Measurements from ENCODE around the gene RARRES1. TPM values are rescaled to one million over a fixed set of nuclear protein-coding genes. Genes with fewer than 3 reads are reported as not detected.

The RARRES1 gene
- total and polyA plus RNA-seq, 5 donors, result 25.5 to 149 (median 62.9) TPM

- DNase-seq (no peak), ATAC-seq (no peak)
- Histone ChIP-seq H3K4me1 (ENCODE audit: control insufficient read depth, insufficient read depth, low read length) (no peaks in the 10 kb centered on the region), H3K9me3 (ENCODE audit: control insufficient read depth, low read length) (no peaks in the 10 kb centered on the region), H3K27me3 (ENCODE audit: control insufficient read depth, insufficient read depth) (no peaks in the 10 kb centered on the region), H3K27ac (ENCODE audit: low read length) (no peak overlapping the region), H3K4me3 (ENCODE audit: low read length) (no peak overlapping the region)
- 96% methylated on average over 1 of the region's 1 CpG for WGBS
- intact Hi-C loops (cut with DNase I), result loop anchor here (5.0 to 10.0 kb wide), 2 partner anchors 128 to 131 kb away; no protein-coding TSS in a partner anchor
These were observed 68.4 kb downstream of the RARRES1 start for GRCh38 chr3:158663832-158664231.

- H3K27ac ChIP-seq (ENCODE audit: low read length), result no peak overlapping the region
- H3K27me3 ChIP-seq (ENCODE audit: control insufficient read depth, insufficient read depth), result no peaks in the 10 kb centered on the region
- no peaks in the 10 kb centered on the region for H3K4me1 ChIP-seq (ENCODE audit: control insufficient read depth, insufficient read depth, low read length)
- ATAC-seq, result no peak
- WGBS, result 73% methylated on average over 1 of the region's 1 CpG
- intact Hi-C loops (cut with DNase I), result loop anchor here (5.0 to 10.0 kb wide), 2 partner anchors 129 to 132 kb away; no protein-coding TSS in a partner anchor
- DNase-seq, result no peak
- H3K9me3 ChIP-seq (ENCODE audit: control insufficient read depth, low read length), result no peaks in the 10 kb centered on the region
- no peak overlapping the region for H3K4me3 ChIP-seq (ENCODE audit: low read length)
These were observed 69.0 kb downstream of the RARRES1 start for GRCh38 chr3:158663246-158663645.

DNA sequence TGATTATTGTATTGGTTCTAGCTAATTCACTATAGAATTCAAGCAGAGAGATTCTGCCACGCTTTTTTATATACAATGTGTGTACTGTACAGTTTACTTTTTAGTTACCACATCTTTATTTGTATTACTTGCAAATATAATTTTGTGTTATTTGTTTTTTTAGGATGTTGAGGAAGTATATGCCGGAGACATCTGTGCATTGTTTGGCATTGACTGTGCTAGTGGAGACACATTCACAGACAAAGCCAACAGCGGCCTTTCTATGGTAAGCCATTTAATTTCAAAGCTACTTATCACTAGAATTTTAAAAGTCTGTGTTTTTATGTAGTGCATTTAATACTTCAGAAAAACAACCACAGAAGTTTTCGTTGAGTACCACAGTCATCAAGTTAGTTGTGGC is 71.5 kb downstream of the RARRES1 start:
- no peak for DNase-seq
- no peak overlapping the region for H3K27ac ChIP-seq (ENCODE audit: low read length)
- WGBS, result 87% methylated on average over 4 of the region's 4 CpGs
- no peaks in the 10 kb centered on the region for H3K9me3 ChIP-seq (ENCODE audit: control insufficient read depth, low read length)
- intact Hi-C loops (cut with DNase I), result loop anchor here (5.0 to 10.0 kb wide), 2 partner anchors 132 to 134 kb away; no protein-coding TSS in a partner anchor
- H3K4me3 ChIP-seq (ENCODE audit: low read length), result no peak overlapping the region
- no peaks in the 10 kb centered on the region for H3K4me1 ChIP-seq (ENCODE audit: control insufficient read depth, insufficient read depth, low read length)
- H3K27me3 ChIP-seq (ENCODE audit: control insufficient read depth, insufficient read depth), result no peaks in the 10 kb centered on the region
- ATAC-seq, result no peak

- ATAC-seq (peak; percentile 76 to 80), DNase-seq (peak; percentile 27 to 72 (median 58))
- no peaks in the 10 kb centered on the region for H3K27me3 ChIP-seq (ENCODE audit: control insufficient read depth, insufficient read depth)
- 46% methylated on average over 7 of the region's 7 CpGs for WGBS
- no peak overlapping the region for H3K4me3 ChIP-seq (ENCODE audit: low read length)
- no peaks in the 10 kb centered on the region for H3K9me3 ChIP-seq (ENCODE audit: control insufficient read depth, low read length)
- intact Hi-C loops (cut with DNase I), result loop anchor here (5.0 to 10.0 kb wide), 2 partner anchors 133 to 135 kb away; no protein-coding TSS in a partner anchor
- H3K27ac ChIP-seq (ENCODE audit: low read length), result no peak overlapping the region
- no peaks in the 10 kb centered on the region for H3K4me1 ChIP-seq (ENCODE audit: control insufficient read depth, insufficient read depth, low read length)
These were observed 72.6 kb downstream of the RARRES1 start for GRCh38 chr3:158659454-158660237.

DNA sequence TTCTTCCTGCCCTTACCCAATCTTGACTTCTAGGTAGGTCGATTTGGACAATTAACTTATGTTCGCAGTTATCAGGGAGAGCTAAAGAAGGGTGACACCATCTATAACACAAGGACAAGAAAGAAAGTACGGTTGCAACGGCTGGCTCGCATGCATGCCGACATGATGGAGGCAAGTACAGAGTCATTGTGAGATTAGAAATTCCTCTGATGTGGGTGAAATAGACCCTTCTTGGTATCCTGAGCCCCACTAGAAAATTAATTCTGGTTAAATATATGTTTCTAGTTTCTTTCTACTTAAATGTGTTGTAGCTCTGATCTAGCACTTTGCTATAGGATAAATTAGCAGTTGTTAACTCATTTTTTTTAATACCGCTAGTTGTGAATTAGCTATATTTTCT is 73.4 kb downstream of the RARRES1 start:
- no peaks in the 10 kb centered on the region for H3K9me3 ChIP-seq (ENCODE audit: control insufficient read depth, low read length)
- DNase-seq (no peak), ATAC-seq (no peak)
- 89% methylated on average over 7 of the region's 7 CpGs for WGBS
- H3K4me1 ChIP-seq (ENCODE audit: control insufficient read depth, insufficient read depth, low read length), result no peaks in the 10 kb centered on the region
- no peak overlapping the region for H3K27ac ChIP-seq (ENCODE audit: low read length)
- intact Hi-C loops (cut with DNase I), result no loop called here
- no peaks in the 10 kb centered on the region for H3K27me3 ChIP-seq (ENCODE audit: control insufficient read depth, insufficient read depth)
- H3K4me3 ChIP-seq (ENCODE audit: low read length), result no peak overlapping the region

DNA sequence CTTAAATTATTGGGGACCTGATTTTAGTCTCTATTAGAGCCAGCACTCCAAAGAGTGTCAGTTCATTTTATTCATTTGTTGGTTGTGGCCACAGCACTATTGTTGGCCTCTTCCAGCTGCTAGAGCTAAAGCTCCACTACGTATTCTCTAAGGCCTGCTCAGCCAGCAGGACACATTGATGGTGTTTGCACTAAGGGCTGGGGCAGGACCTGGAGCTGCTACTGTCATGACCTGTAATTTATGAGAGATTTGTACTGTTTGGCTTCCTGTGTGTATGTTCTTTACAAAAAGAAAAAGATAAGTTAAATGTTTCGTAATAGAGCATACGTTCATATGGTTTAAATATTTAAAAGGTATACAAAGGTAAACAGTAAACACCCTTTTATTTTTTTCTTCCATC is 79.8 kb downstream of the RARRES1 start:
- WGBS, result 88% methylated on average over 3 of the region's 3 CpGs
- Histone ChIP-seq H3K4me1 (ENCODE audit: control insufficient read depth, insufficient read depth, low read length) (no peaks in the 10 kb centered on the region), H3K4me3 (ENCODE audit: low read length) (no peak overlapping the region), H3K9me3 (ENCODE audit: control insufficient read depth, low read length) (no peaks in the 10 kb centered on the region), H3K27me3 (ENCODE audit: control insufficient read depth, insufficient read depth) (no peaks in the 10 kb centered on the region), H3K27ac (ENCODE audit: low read length) (no peak overlapping the region)
- intact Hi-C loops (cut with DNase I), result no loop called here
- ATAC-seq (no peak), DNase-seq (no peak)

DNA sequence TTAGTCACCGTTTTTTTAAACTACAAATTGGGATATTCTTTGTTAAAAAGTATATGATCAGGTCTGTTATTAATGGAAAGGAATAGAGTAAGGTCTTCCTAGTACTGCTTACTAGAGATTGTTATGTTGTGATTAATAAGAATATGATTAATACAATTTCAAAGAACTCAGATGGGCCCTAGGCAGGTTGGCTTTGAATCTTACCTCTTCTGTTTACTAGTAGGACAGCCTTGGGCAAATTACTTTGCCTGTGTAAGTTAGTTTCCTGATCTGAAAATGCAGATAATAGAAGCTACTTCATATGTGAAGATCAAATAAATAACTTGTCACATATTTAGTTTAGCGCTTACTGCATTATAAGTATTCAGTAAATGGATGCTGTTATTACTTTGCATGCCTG is 81.1 kb downstream of the RARRES1 start:
- 94% methylated on average over 2 of the region's 2 CpGs for WGBS
- no peak for DNase-seq
- no peak for ATAC-seq
- Histone ChIP-seq H3K27me3 (ENCODE audit: control insufficient read depth, insufficient read depth) (no peaks in the 10 kb centered on the region), H3K9me3 (ENCODE audit: control insufficient read depth, low read length) (no peaks in the 10 kb centered on the region), H3K4me1 (ENCODE audit: control insufficient read depth, insufficient read depth, low read length) (no peaks in the 10 kb centered on the region), H3K27ac (ENCODE audit: low read length) (no peak overlapping the region), H3K4me3 (ENCODE audit: low read length) (no peak overlapping the region)
- intact Hi-C loops (cut with DNase I), result no loop called here

DNA sequence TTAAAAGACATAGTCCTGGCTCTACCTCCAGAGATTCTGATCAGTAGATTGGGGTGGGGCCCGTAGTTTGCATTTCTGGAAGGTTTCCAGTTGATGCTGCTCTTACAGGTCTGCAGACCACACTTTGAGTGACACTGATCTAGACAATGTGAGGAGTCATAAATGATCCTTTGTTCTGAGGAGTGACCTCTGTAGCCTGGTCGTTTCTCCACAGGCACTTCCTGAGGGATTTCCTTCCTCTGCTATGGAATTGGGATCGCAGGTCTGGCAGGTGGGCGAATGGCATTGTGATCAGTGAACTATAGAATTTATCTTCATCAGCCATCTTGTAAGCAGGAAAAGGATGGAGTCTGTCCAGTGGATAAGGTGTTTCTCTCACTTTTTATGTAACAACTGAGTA is 82.5 kb downstream of the RARRES1 start:
- DNase-seq (no peak), ATAC-seq (peak; percentile 33 to 69)
- 58% methylated on average over 4 of the region's 4 CpGs for WGBS
- Histone ChIP-seq H3K27me3 (ENCODE audit: control insufficient read depth, insufficient read depth) (no peaks in the 10 kb centered on the region), H3K4me1 (ENCODE audit: control insufficient read depth, insufficient read depth, low read length) (peaks cover 2% of the 10 kb centered on the region), H3K27ac (ENCODE audit: low read length) (no peak overlapping the region), H3K4me3 (ENCODE audit: low read length) (no peak overlapping the region), H3K9me3 (ENCODE audit: control insufficient read depth, low read length) (no peaks in the 10 kb centered on the region)
- intact Hi-C loops (cut with DNase I), result no loop called here

Other genes starting within 250 kb of the RARRES1 start
- 100 to 1,000 TPM; 242 to 355 (median 294) TPM for gene MLF1, start 161.3 kb downstream of the RARRES1 start, total RNA-seq
- gene MLF1, start 161.3 kb downstream of the RARRES1 start, polyA plus RNA-seq, result 271 TPM
- 10 to 100 TPM; 41.3 to 51.0 (median 47.2) TPM for gene GFM1, start 87.9 kb downstream of the RARRES1 start, total RNA-seq
- gene GFM1, start 87.9 kb downstream of the RARRES1 start, polyA plus RNA-seq, result 25.2 TPM
- 10 to 100 TPM in 2 of 4 donors, 1 to 10 TPM in 2; 9.7 to 27.3 (median 10.6) TPM for gene LXN, start 59.8 kb downstream of the RARRES1 start, total RNA-seq
- 10.2 TPM for gene LXN, start 59.8 kb downstream of the RARRES1 start, polyA plus RNA-seq
- gene MFSD1, start 69.6 kb upstream of the RARRES1 start, total RNA-seq, result 10 to 100 TPM; 33.7 to 50.8 (median 35.5) TPM
- 21.9 TPM for gene MFSD1, start 69.6 kb upstream of the RARRES1 start, polyA plus RNA-seq

Measured in right cardiac atrium (tissue), 5 donors.